IMR-90 (cell line): ENCODE measurements around the gene LYPD6. TPM values are rescaled to one million over a fixed set of nuclear protein-coding genes. Genes with fewer than 3 reads are reported as not detected.

Experiments used
- ATAC-seq: fragments of 200-7000 bp; cut with Tn5 transposase; 2 replicates; pipeline ENCODE4 v1.9.1; 2020; ENCODE audit warnings: low read depth, mild to moderate bottlenecking, moderate library complexity
- BruUV-seq: library from RNA; stranded (reverse); fragments of 400-500 nt; replicated peaks from 2 replicates; lab custom pipeline; 2021; lab: Mats Ljungman, UMichigan
- CTCF ChIA-PET: fragments of 300-600 bp; formaldehyde crosslinking; extraction: SDS; loops from one replicate; lab custom pipeline; 2021; ENCODE audit warnings: antibody characterized with exemption; lab: Yijun Ruan, JAX
- POLR2A ChIA-PET: fragments of 300-600 bp; sonication (Branson Sonifier 250); formaldehyde crosslinking; loops from one replicate; lab custom pipeline; 2022; ENCODE audit warnings: antibody characterized with exemption; ENCODE audit not compliant: unreplicated experiment; lab: Charles Lee
- DNase-seq: peaks from one replicate; pipeline ENCODE4 v3.0.0; 2013
- H2AFZ ChIP-seq: replicated peaks from 2 replicates; pipeline ENCODE3; 2013; ENCODE audit warnings: low read length, mild to moderate bottlenecking; ENCODE audit not compliant: poor library complexity
- H2AK5ac ChIP-seq: 2 replicates; pipeline ENCODE4 v1.6.1; 2013; ENCODE audit warnings: low read depth, low read length, inconsistent platforms
- H2AK9ac ChIP-seq: replicated peaks from 2 replicates; pipeline ENCODE3; 2013; ENCODE audit warnings: mild to moderate bottlenecking, low read depth, low read length, moderate library complexity; ENCODE audit not compliant: poor library complexity
- H2BK120ac ChIP-seq: 2 replicates; pipeline ENCODE4 v1.6.1; 2013; ENCODE audit warnings: low read depth, low read length, inconsistent platforms
- H2BK15ac ChIP-seq: 3 replicates; pipeline ENCODE4 v1.6.1; 2013; ENCODE audit warnings: low read depth, low read length, inconsistent platforms
- H2BK20ac ChIP-seq: 2 replicates; pipeline ENCODE4 v1.6.1; 2013; ENCODE audit warnings: low read depth, mild to moderate bottlenecking, inconsistent platforms, low read length, moderate library complexity
- H2BK5ac ChIP-seq: 2 replicates; pipeline ENCODE4 v1.6.1; 2013; ENCODE audit warnings: mild to moderate bottlenecking, low read depth, low read length, inconsistent platforms; ENCODE audit not compliant: poor library complexity, severe bottlenecking
- H3K14ac ChIP-seq: replicated peaks from 2 replicates; pipeline ENCODE4 v1.6.1; 2013; ENCODE audit warnings: low read depth, low read length, inconsistent platforms
- H3K18ac ChIP-seq: 2 replicates; pipeline ENCODE4 v1.6.1; 2013; ENCODE audit warnings: low read depth, low read length, control low read depth
- H3K23ac ChIP-seq: 2 replicates; pipeline ENCODE4 v1.6.1; 2013; ENCODE audit warnings: low read depth, low read length, inconsistent platforms
- H3K27ac ChIP-seq: 2 replicates; pipeline ENCODE4 v1.5.1; 2013; ENCODE audit warnings: mild to moderate bottlenecking, control low read depth, low read length; ENCODE audit not compliant: insufficient read depth
- H3K27me3 ChIP-seq: 2 replicates; pipeline ENCODE4 v1.6.1; 2013; ENCODE audit warnings: low read length; ENCODE audit not compliant: control insufficient read depth, insufficient read depth
- H3K36me3 ChIP-seq: 2 replicates; pipeline ENCODE4 v1.6.1; 2013; ENCODE audit warnings: low read length, mixed read lengths; ENCODE audit not compliant: control insufficient read depth, insufficient read depth
- H3K4ac ChIP-seq: 2 replicates; pipeline ENCODE4 v1.6.1; 2013; ENCODE audit warnings: low read depth, low read length, inconsistent platforms
- H3K4me1 ChIP-seq: 2 replicates; pipeline ENCODE4 v1.6.1; 2013; ENCODE audit warnings: low read length, mixed read lengths; ENCODE audit not compliant: control insufficient read depth, insufficient read depth
- H3K4me2 ChIP-seq: 2 replicates; pipeline ENCODE4 v1.6.1; 2013; ENCODE audit warnings: low read depth, mild to moderate bottlenecking, control low read depth, low read length, moderate library complexity
- H3K4me3 ChIP-seq: 2 replicates; pipeline ENCODE4 v1.5.1; 2013; ENCODE audit warnings: low read depth, mild to moderate bottlenecking, control low read depth, low read length, moderate library complexity; ENCODE audit not compliant: insufficient read depth
- H3K56ac ChIP-seq: 2 replicates; pipeline ENCODE4 v1.6.1; 2013; ENCODE audit warnings: low read length, inconsistent platforms; ENCODE audit not compliant: insufficient read depth; ENCODE audit errors: extremely low read depth
- H3K79me1 ChIP-seq, 2 experiments: 2 replicates each; pipeline ENCODE4 v1.6.1; 2013; ENCODE audit warnings: low read length in 2 of 2, inconsistent platforms in 1 of 2, low read depth in 1 of 2
- H3K9ac ChIP-seq: 2 replicates; pipeline ENCODE4 v1.6.1; 2013; ENCODE audit warnings: low read depth, low read length, control low read depth
- H3K9me1 ChIP-seq: 2 replicates; pipeline ENCODE4 v1.6.1; 2013; ENCODE audit warnings: low read length, inconsistent platforms; ENCODE audit not compliant: insufficient read depth
- H3K9me3 ChIP-seq: 2 replicates; pipeline ENCODE4 v1.6.1; 2013; ENCODE audit warnings: low read length; ENCODE audit not compliant: control insufficient read depth, insufficient read depth
- H4K20me1 ChIP-seq: 2 replicates; pipeline ENCODE4 v1.6.1; 2013; ENCODE audit warnings: low read length, inconsistent platforms; ENCODE audit not compliant: insufficient read depth
- H4K5ac ChIP-seq: 2 replicates; pipeline ENCODE4 v1.6.1; 2013; ENCODE audit warnings: mild to moderate bottlenecking, low read depth, low read length, control low read depth
- H4K8ac ChIP-seq, 2 experiments: 2 replicates each; pipeline ENCODE4 v1.6.1; 2013; ENCODE audit warnings: low read depth in 2 of 2, low read length in 2 of 2, control low read depth in 1 of 2, inconsistent platforms in 1 of 2
- H4K91ac ChIP-seq: 2 replicates; pipeline ENCODE4 v1.6.1; 2013; ENCODE audit warnings: low read depth, low read length, inconsistent platforms; ENCODE audit not compliant: insufficient read depth
- BHLHE40 ChIP-seq: fragments of 150-350 bp; IDR thresholded peaks from 2 replicates; pipeline ENCODE4 v1.6.1; 2016; ENCODE audit warnings: mild to moderate bottlenecking, low read depth, low read length
- CEBPB ChIP-seq: IDR thresholded peaks from 2 replicates; pipeline ENCODE4 v1.6.1; 2012; ENCODE audit warnings: low read depth, low read length, improper control_type of control experiment
- CHD1 ChIP-seq: IDR thresholded peaks from 2 replicates; pipeline ENCODE4 v1.6.1; 2012; ENCODE audit warnings: low read depth, low read length, improper control_type of control experiment
- CTCF ChIP-seq: conservative IDR thresholded peaks from 2 replicates; pipeline ENCODE4 v1.5.1; 2012; ENCODE audit warnings: mild to moderate bottlenecking, low read depth, low read length, improper control_type of control experiment
- FOS ChIP-seq: fragments of 150-350 bp; IDR thresholded peaks from 2 replicates; pipeline ENCODE4 v1.6.1; 2016; ENCODE audit warnings: low read depth, low read length
- MAFK ChIP-seq: IDR thresholded peaks from 2 replicates; pipeline ENCODE4 v1.6.1; 2012; ENCODE audit warnings: low read depth, low read length, improper control_type of control experiment
- MAZ ChIP-seq: IDR thresholded peaks from 2 replicates; pipeline ENCODE4 v1.6.1; 2012; ENCODE audit warnings: low read depth, mild to moderate bottlenecking, low read length, improper control_type of control experiment, moderate library complexity, borderline replicate concordance
- MXI1 ChIP-seq: IDR thresholded peaks from 2 replicates; pipeline ENCODE4 v1.6.1; 2012; ENCODE audit warnings: low read depth, mild to moderate bottlenecking, low read length, moderate library complexity, borderline replicate concordance
- NFE2L2 ChIP-seq: fragments of 150-350 bp; IDR thresholded peaks from 2 replicates; pipeline ENCODE4 v1.6.1; 2016; ENCODE audit warnings: low read depth, mild to moderate bottlenecking, low read length
- POLR2A ChIP-seq: IDR thresholded peaks from 2 replicates; pipeline ENCODE4 v1.6.1; 2012; ENCODE audit warnings: mild to moderate bottlenecking, low read depth, low read length
- RAD21 ChIP-seq: IDR thresholded peaks from 2 replicates; pipeline ENCODE4 v1.6.1; 2012; ENCODE audit warnings: low read length, improper control_type of control experiment
- RCOR1 ChIP-seq: IDR thresholded peaks from 2 replicates; pipeline ENCODE4 v1.6.1; 2012; ENCODE audit warnings: mild to moderate bottlenecking, low read length, improper control_type of control experiment; ENCODE audit not compliant: insufficient replicate concordance
- RFX5 ChIP-seq: IDR thresholded peaks from 2 replicates; pipeline ENCODE4 v1.8.0; 2012; ENCODE audit warnings: low read depth, mild to moderate bottlenecking, low read length, moderate library complexity
- SMC3 ChIP-seq: fragments of 150-350 bp; IDR thresholded peaks from 2 replicates; pipeline ENCODE4 v1.6.1; 2016; ENCODE audit warnings: low read depth, mild to moderate bottlenecking, antibody characterized with exemption, low read length, moderate library complexity
- WGBS, 2 experiments: methylation state at CpG; one replicate each; pipeline versions ENCODE4 v1.1.5 to v1.1.7; 2013; ENCODE audit warnings: missing lambda C conversion rate in 2 of 2; ENCODE audit not compliant: insufficient read length in 1 of 2; ENCODE audit errors: extremely low coverage in 2 of 2; 5-methylcytosine and 5-hydroxymethylcytosine counted together
- dilution Hi-C: fragments of 300-500 bp; cut with HindIII; formaldehyde crosslinking; loops from one replicate; pipeline ENCODE4 v1.14.3; 2018; ENCODE audit warnings: low sequenced_read_pairs; ENCODE audit not compliant: unreplicated experiment
- in situ Hi-C: fragments of 300-500 bp; cut with MboI; formaldehyde crosslinking; loops from 3 replicates; pipeline ENCODE4 v1.14.3; 2019; ENCODE audit warnings: low sequenced_read_pairs, inconsistent platforms, mixed read lengths
- intact Hi-C: fragments of 100-400 bp; cut with micrococcal nuclease; formaldehyde crosslinking; loops from 2 replicates; pipeline ENCODE4 v1.10.0; 2022
- polyA plus RNA-seq, 3 experiments: library from polyadenylated mRNA; depleted of rRNA; stranded (reverse); fragments of >200 nt; gene quantifications; 2 replicates each; pipeline ENCODE4 v1.2.3, GENCODE V29; 2012; ENCODE audit warnings: low replicate concordance in 1 of 3
- total RNA-seq: library from RNA; depleted of rRNA; stranded (reverse); fragments of >200 nt; gene quantifications from 2 replicates; pipeline ENCODE4 v1.2.3, GENCODE V29; 2012
- TF ChIP-seq, protein P1 (sequence below): fragments of 150-350 bp; IDR thresholded peaks from 2 replicates; pipeline ENCODE4 v1.6.1; 2017; ENCODE audit warnings: mild to moderate bottlenecking, antibody characterized with exemption, low read length, low read depth
- TF ChIP-seq, protein P2 (sequence below): fragments of 150-350 bp; IDR thresholded peaks from 2 replicates; pipeline ENCODE4 v1.6.1; 2016; ENCODE audit warnings: low read depth, mild to moderate bottlenecking, low read length, moderate library complexity, borderline replicate concordance

LYPD6 gene
- total and polyA plus RNA-seq, 2 of the 4 experiments (the other 2 are of a cell fraction): 0.87 to 0.90 TPM

DNA sequence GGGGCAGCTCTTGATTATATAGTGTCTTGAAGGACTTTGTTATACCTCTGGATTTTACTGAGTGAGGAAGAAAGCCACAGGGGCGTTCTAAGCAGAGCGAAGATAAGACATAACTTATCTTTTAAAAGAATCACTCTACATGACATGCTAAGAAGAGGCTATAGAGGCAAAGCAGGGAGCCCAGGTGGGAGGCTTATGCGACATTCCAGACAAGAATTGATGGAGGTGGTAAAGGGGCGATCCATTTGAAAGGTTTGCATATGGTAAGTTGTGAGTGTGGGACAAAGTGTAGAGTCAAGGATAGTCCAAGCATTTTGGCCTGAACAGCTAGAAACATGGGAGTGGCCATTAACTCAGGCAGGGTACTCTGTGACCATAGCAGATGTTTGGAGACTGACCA is 49.8 kb downstream of the LYPD6 start:
- H4K5ac ChIP-seq: no peak overlapping the region
- no peaks in the 10 kb centered on the region for H3K9me1 ChIP-seq
- no peak overlapping the region for H2BK120ac ChIP-seq
- no peak overlapping the region for H4K91ac ChIP-seq
- H3K4me2 ChIP-seq: no peak overlapping the region
- no peaks in the 10 kb centered on the region for H3K9me3 ChIP-seq
- in situ Hi-C loops (no loop called here), dilution Hi-C loops (no loop called here), intact Hi-C loops (no loop called here)
- H3K4me3 ChIP-seq: no peak overlapping the region
- TF ChIP-seq FOS (no peak), CTCF (no peak), RAD21 (no peak), CHD1 (no peak), MXI1 (no peak), NFE2L2 (no peak), RCOR1 (no peak), CEBPB (no peak), POLR2A (no peak), RFX5 (no peak), MAZ (no peak), MAFK (no peak), BHLHE40 (no peak), SMC3 (no peak)
- TF ChIP-seq, protein P1, sequence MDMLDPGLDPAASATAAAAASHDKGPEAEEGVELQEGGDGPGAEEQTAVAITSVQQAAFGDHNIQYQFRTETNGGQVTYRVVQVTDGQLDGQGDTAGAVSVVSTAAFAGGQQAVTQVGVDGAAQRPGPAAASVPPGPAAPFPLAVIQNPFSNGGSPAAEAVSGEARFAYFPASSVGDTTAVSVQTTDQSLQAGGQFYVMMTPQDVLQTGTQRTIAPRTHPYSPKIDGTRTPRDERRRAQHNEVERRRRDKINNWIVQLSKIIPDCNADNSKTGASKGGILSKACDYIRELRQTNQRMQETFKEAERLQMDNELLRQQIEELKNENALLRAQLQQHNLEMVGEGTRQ: no peak
- TF ChIP-seq, protein P2, sequence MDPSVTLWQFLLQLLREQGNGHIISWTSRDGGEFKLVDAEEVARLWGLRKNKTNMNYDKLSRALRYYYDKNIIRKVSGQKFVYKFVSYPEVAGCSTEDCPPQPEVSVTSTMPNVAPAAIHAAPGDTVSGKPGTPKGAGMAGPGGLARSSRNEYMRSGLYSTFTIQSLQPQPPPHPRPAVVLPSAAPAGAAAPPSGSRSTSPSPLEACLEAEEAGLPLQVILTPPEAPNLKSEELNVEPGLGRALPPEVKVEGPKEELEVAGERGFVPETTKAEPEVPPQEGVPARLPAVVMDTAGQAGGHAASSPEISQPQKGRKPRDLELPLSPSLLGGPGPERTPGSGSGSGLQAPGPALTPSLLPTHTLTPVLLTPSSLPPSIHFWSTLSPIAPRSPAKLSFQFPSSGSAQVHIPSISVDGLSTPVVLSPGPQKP: no peak
- no peak overlapping the region for H2BK20ac ChIP-seq
- H3K36me3 ChIP-seq: no peaks in the 10 kb centered on the region
- no TSS peak for BruUV-seq
- H3K27me3 ChIP-seq: no peaks in the 10 kb centered on the region
- H2BK5ac ChIP-seq: no peak overlapping the region
- H2AFZ ChIP-seq: no peak overlapping the region
- no peak overlapping the region for H2BK15ac ChIP-seq
- H2AK5ac ChIP-seq: no peak overlapping the region
- H3K14ac ChIP-seq: no peak overlapping the region
- DNase-seq: no peak
- H3K4ac ChIP-seq: no peak overlapping the region
- POLR2A ChIA-PET: no interaction called here
- H3K9ac ChIP-seq: no peak overlapping the region
- CTCF ChIA-PET: no interaction called here
- H3K27ac ChIP-seq: no peak overlapping the region
- no peaks in the 10 kb centered on the region for H3K4me1 ChIP-seq
- no peak overlapping the region for H3K23ac ChIP-seq
- ATAC-seq: no peak
- no peak overlapping the region for H2AK9ac ChIP-seq
- H4K20me1 ChIP-seq: no peaks in the 10 kb centered on the region
- H3K79me1 ChIP-seq: no peaks in the 10 kb centered on the region
- no peak overlapping the region for H3K18ac ChIP-seq
- H4K8ac ChIP-seq: no peak overlapping the region
- 86% methylated on average over 2 of the region's 4 CpGs; no CpG with 5 or more reads in 1 of the 2 experiments for whole genome bisulfite sequencing, 2 experiments
- no peak overlapping the region for H3K56ac ChIP-seq
